ENCODE measurements around the gene SBSN. TPM values are rescaled to one million over a fixed set of nuclear protein-coding genes. Genes with fewer than 3 reads are reported as not detected.
A peak's percentile ranks its signal among the peaks of the same experiment; 100 is the strongest.

Gene SBSN
- total RNA-seq, 1 experiment from 2014 or later = 0.15 TPM

- peak; percentile 61 for DNase-seq
- no peak overlapping the region for H4K91ac ChIP-seq (ENCODE audit: insufficient read length, low read depth, low read length)
- H4K20me1 ChIP-seq (ENCODE audit: control insufficient read depth, insufficient read depth, insufficient read length) = no peaks in the 10 kb centered on the region
- H3K9me3 ChIP-seq (ENCODE audit: control insufficient read depth, low read depth, low read length) = no peaks in the 10 kb centered on the region
- H3K4me2 ChIP-seq (ENCODE audit: insufficient read depth, insufficient read length, low read length) = peak overlapping the region; percentile 43
- H2AK5ac ChIP-seq (ENCODE audit: insufficient read length, low read length) = no peak overlapping the region
- no peak overlapping the region for H2BK15ac ChIP-seq (ENCODE audit: low read depth, low read length)
- H3K4me1 ChIP-seq (ENCODE audit: insufficient read depth, low read length) = no peaks in the 10 kb centered on the region
- H3K4ac ChIP-seq (ENCODE audit: low read depth, low read length) = no peak overlapping the region
- H2BK120ac ChIP-seq (ENCODE audit: low read depth, low read length, poor library complexity, severe bottlenecking) = no peak overlapping the region
- H2BK5ac ChIP-seq (ENCODE audit: insufficient read length, low read length) = no peak overlapping the region
- no peaks in the 10 kb centered on the region; a peak in 2 of 7 replicates for H3K36me3 Mint-ChIP-seq (ENCODE audit: insufficient read depth in 1 of 3, low read depth in 3 of 3)
- no peak overlapping the region for H3K23ac ChIP-seq (ENCODE audit: insufficient read length, low read depth, low read length)
- no peak overlapping the region for H2BK20ac ChIP-seq (ENCODE audit: low read depth, low read length, poor library complexity, severe bottlenecking)
- H4K8ac ChIP-seq (replicated peaks; ENCODE audit: insufficient read length, low read depth, low read length) = no peak overlapping the region
- no CpG with 5 or more reads among the region's 20 CpGs for WGBS (ENCODE audit: extremely low coverage, insufficient read length, low lambda C conversion rate)
- H3K56ac ChIP-seq (ENCODE audit: insufficient read length, low read depth, low read length) = no peak overlapping the region
- no peaks in the 10 kb centered on the region; a peak in 1 of 5 replicates for H3K9me3 Mint-ChIP-seq
- H3K79me2 ChIP-seq (ENCODE audit: insufficient read depth, low read length) = no peaks in the 10 kb centered on the region; the same call in 1 of the 2 replicates
- no peak overlapping the region for H3T11ph ChIP-seq (ENCODE audit: low read length)
- TF ChIP-seq CTCF (conservative IDR thresholded peaks at IDR 0.05) = 0 out of 3 replicates have a peak, but pooled peaks have one; percentile 16
- H3K79me1 ChIP-seq (ENCODE audit: insufficient read depth, low read depth, low read length, poor library complexity, severe bottlenecking) = no peaks in the 10 kb centered on the region
- no peaks in the 10 kb centered on the region; the same call in none of the 2 replicates for H3K27me3 ChIP-seq (ENCODE audit: insufficient read depth, low read length)
- H3K27ac Mint-ChIP-seq = no peak overlapping the region; a peak in 1 of 7 replicates
- peaks cover 35% of the 10 kb centered on the region for H3K27me3 Mint-ChIP-seq (ENCODE audit: low read depth)
- peak overlapping the region in 1 of 2 experiments; percentile 47; a peak in 2 of 5 replicates for H3K4me3 Mint-ChIP-seq
- H3K14ac ChIP-seq (ENCODE audit: insufficient read depth, low read length) = no peak overlapping the region; the same call in 1 of the 2 replicates
- H3K4me1 Mint-ChIP-seq = peaks cover 15 to 31% of the 10 kb centered on the region in 2 experiments
- H2BK12ac ChIP-seq (ENCODE audit: insufficient read length, low read depth, low read length) = no peak overlapping the region
- peaks cover 10% of the 10 kb centered on the region for H3K23me2 ChIP-seq (ENCODE audit: insufficient read length, low read depth, low read length, poor library complexity, severe bottlenecking)
- H3K27ac ChIP-seq (ENCODE audit: insufficient read length, low read depth, low read length) = no peak overlapping the region
- no peak overlapping the region for H2AFZ ChIP-seq (ENCODE audit: low read length)
- H4K5ac ChIP-seq (ENCODE audit: insufficient read length, low read depth, low read length) = no peak overlapping the region
- H3K18ac ChIP-seq (ENCODE audit: insufficient read length, low read depth, low read length) = no peak overlapping the region
- no peak overlapping the region for H3K9ac ChIP-seq (ENCODE audit: extremely low read depth, insufficient read length, low read length)
Measured at GRCh38 chr19:35514282-35514809, 13.8 kb downstream of the SBSN start.
